HL-60 (cell line): ENCODE results near the gene WDR70.
"Not testable (repeated sequence)": the region's sequence is repeated elsewhere in the genome, so short reads cannot be mapped to it uniquely, and the experiment has no call there.

Experiments used
- DNase-seq, 2 experiments: peaks; one replicate each; pipeline ENCODE4 v3.0.0-alpha.2; 2010 to 2020; ENCODE audit warnings: low read depth in 1 of 2, low spot score in 1 of 2
- H3K27ac ChIP-seq: fragments of 250-450 bp; sonication (Bioruptor Pico); replicated peaks from 2 replicates; pipeline ENCODE4 v1.5.1; 2020; ENCODE audit warnings: mild to moderate bottlenecking, moderate library complexity
- H3K27me3 ChIP-seq: fragments of 250-450 bp; sonication (Bioruptor Pico); 2 replicates; pipeline ENCODE4 v1.5.1; 2021; ENCODE audit warnings: mild to moderate bottlenecking, moderate library complexity; ENCODE audit not compliant: insufficient read depth, poor library complexity, severe bottlenecking
- H3K4me3 ChIP-seq: replicated peaks from 2 replicates; pipeline ENCODE4 v1.5.1; 2011; ENCODE audit warnings: mild to moderate bottlenecking, control low read depth, low read length; ENCODE audit not compliant: insufficient read depth
- GABPA ChIP-seq: IDR thresholded peaks from 2 replicates; pipeline ENCODE4 v1.6.1; 2012; ENCODE audit warnings: low read depth
- POLR2AphosphoS5 ChIP-seq: IDR thresholded peaks from 2 replicates; pipeline ENCODE4 v1.6.1; 2012; ENCODE audit warnings: low read depth
- SPI1 ChIP-seq: IDR thresholded peaks from 2 replicates; pipeline ENCODE4 v1.6.1; 2012; ENCODE audit warnings: low read depth, mild to moderate bottlenecking, borderline replicate concordance
- TF ChIP-seq, protein P1 (sequence below): IDR thresholded peaks from 2 replicates; pipeline ENCODE4 v1.6.1; 2012; ENCODE audit warnings: low read depth; ENCODE audit not compliant: insufficient replicate concordance
- TF ChIP-seq, protein P2 (sequence below): IDR thresholded peaks from one replicate; pipeline ENCODE4 v1.5.1; 2011; ENCODE audit warnings: low read length, control low read depth, inconsistent platforms; ENCODE audit not compliant: insufficient read depth

Gene WDR70

DNA sequence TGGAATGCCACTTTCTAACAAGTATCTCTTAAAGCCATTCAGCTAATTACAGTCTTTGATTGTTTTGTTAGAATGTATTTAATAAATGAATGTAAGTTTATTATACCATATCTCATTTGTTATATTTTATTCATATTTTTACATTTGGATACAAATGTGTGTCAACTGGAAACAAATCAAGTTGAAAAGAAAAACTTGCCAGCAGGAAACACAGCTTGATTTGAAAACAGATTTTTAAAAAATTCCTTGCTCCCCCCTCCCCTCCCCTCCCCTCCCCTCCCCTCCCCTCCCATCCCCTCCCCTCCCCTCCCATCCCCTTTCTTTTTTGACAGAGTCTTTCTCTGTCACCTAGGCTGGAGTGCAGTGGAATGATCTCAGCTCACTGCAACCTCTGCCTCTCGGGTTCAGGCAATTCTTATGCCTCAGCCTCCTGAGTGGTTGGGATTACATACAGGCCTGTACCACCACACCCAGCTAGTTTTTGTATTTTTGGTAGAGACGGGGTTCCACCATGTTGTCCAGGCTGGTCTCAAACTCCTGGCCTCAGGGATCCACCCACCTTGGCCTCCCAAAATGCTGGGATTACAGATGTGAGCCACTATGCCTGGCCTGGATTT lies 227.6 kb downstream of the WDR70 start:
- DNase-seq = no peak
- no peak overlapping the region for H3K4me3 ChIP-seq
- no peak overlapping the region for H3K27ac ChIP-seq
- H3K27me3 ChIP-seq = no peaks in the 10 kb centered on the region
- TF ChIP-seq SPI1 (no peak), POLR2AphosphoS5 (no peak), GABPA (no peak)
- TF ChIP-seq, protein P1, sequence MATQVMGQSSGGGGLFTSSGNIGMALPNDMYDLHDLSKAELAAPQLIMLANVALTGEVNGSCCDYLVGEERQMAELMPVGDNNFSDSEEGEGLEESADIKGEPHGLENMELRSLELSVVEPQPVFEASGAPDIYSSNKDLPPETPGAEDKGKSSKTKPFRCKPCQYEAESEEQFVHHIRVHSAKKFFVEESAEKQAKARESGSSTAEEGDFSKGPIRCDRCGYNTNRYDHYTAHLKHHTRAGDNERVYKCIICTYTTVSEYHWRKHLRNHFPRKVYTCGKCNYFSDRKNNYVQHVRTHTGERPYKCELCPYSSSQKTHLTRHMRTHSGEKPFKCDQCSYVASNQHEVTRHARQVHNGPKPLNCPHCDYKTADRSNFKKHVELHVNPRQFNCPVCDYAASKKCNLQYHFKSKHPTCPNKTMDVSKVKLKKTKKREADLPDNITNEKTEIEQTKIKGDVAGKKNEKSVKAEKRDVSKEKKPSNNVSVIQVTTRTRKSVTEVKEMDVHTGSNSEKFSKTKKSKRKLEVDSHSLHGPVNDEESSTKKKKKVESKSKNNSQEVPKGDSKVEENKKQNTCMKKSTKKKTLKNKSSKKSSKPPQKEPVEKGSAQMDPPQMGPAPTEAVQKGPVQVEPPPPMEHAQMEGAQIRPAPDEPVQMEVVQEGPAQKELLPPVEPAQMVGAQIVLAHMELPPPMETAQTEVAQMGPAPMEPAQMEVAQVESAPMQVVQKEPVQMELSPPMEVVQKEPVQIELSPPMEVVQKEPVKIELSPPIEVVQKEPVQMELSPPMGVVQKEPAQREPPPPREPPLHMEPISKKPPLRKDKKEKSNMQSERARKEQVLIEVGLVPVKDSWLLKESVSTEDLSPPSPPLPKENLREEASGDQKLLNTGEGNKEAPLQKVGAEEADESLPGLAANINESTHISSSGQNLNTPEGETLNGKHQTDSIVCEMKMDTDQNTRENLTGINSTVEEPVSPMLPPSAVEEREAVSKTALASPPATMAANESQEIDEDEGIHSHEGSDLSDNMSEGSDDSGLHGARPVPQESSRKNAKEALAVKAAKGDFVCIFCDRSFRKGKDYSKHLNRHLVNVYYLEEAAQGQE = no peak
- TF ChIP-seq, protein P2, sequence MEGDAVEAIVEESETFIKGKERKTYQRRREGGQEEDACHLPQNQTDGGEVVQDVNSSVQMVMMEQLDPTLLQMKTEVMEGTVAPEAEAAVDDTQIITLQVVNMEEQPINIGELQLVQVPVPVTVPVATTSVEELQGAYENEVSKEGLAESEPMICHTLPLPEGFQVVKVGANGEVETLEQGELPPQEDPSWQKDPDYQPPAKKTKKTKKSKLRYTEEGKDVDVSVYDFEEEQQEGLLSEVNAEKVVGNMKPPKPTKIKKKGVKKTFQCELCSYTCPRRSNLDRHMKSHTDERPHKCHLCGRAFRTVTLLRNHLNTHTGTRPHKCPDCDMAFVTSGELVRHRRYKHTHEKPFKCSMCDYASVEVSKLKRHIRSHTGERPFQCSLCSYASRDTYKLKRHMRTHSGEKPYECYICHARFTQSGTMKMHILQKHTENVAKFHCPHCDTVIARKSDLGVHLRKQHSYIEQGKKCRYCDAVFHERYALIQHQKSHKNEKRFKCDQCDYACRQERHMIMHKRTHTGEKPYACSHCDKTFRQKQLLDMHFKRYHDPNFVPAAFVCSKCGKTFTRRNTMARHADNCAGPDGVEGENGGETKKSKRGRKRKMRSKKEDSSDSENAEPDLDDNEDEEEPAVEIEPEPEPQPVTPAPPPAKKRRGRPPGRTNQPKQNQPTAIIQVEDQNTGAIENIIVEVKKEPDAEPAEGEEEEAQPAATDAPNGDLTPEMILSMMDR = no peak

DNA sequence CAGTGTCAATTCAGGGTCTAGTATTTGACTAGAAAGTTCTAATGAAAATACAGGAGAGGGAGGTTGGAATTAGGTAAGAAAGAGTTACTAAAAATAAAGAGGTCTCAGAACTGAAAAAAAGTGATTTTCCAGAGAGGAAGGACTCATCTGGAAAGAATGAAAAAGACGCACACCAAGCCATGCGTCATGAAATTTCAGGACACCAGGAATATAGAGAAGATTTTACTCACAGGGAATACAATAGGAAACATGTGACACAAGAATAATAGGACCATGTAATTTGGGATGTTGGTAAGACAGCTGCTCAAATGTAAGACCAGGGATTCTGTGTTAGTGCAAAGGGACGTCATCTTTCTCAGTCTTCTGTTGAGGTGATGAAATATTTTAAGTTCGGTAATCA lies 236.1 kb downstream of the WDR70 start:
- Histone ChIP-seq H3K4me3 (no peak overlapping the region), H3K27ac (no peak overlapping the region), H3K27me3 (no peaks in the 10 kb centered on the region)
- TF ChIP-seq, protein P2 = no peak
- no peak for TF ChIP-seq SPI1
- TF ChIP-seq, protein P1 = no peak
- TF ChIP-seq GABPA = no peak
- TF ChIP-seq POLR2AphosphoS5 = no peak
- DNase-seq = no peak

DNA sequence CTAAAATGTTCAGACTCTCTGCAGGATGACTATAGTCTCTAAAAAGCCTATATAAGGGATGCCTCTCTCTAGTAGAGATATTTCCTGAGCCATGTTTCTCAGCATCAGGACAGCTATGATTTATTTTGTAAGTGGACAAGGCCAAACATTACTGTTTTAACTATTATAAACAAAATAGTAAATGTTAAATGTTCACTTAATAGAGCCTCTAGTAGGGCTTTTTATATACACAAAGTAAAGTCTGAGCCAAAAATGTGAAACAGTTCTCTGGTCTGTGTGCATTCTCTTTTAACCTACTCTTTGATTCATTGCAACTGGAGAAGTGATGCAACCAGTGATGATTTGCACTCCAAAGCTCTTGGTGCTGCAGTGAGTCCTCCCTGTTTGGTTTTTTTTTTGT lies 240.2 kb downstream of the WDR70 start:
- TF ChIP-seq, protein P1 = no peak
- TF ChIP-seq POLR2AphosphoS5 = no peak
- TF ChIP-seq GABPA = no peak
- TF ChIP-seq SPI1 = no peak
- TF ChIP-seq, protein P2 = no peak
- no peak overlapping the region for H3K27ac ChIP-seq
- DNase-seq = no peak
- H3K27me3 ChIP-seq = no peaks in the 10 kb centered on the region
- H3K4me3 ChIP-seq = no peak overlapping the region

DNA sequence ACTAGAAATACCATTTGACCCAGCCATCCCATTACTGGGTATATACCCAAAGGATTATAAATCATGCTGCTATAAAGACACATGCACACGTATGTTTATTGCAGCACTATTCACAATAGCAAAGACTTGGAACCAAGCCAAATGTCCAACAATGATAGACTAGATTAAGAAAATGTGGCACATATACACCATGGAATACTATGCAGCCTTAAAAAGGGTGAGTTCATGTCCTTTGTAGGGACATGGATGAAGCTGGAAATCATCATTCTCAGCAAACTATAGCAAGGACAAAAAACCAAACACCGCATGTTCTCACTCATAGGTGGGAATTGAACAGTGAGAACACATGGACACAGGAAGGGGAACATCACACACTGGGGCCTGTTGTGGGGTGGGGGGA lies 243.2 kb downstream of the WDR70 start:
- H3K27me3 ChIP-seq, H3K4me3 ChIP-seq, H3K27ac ChIP-seq, DNase-seq: not testable (repeated sequence)
